ENCODE data around the gene TTC13. TPM values are rescaled to one million over a fixed set of nuclear protein-coding genes. Genes with fewer than 3 reads are reported as not detected.

The TTC13 gene
- total RNA-seq, 1 donor from 2014 or later = 23.0 TPM

DNA sequence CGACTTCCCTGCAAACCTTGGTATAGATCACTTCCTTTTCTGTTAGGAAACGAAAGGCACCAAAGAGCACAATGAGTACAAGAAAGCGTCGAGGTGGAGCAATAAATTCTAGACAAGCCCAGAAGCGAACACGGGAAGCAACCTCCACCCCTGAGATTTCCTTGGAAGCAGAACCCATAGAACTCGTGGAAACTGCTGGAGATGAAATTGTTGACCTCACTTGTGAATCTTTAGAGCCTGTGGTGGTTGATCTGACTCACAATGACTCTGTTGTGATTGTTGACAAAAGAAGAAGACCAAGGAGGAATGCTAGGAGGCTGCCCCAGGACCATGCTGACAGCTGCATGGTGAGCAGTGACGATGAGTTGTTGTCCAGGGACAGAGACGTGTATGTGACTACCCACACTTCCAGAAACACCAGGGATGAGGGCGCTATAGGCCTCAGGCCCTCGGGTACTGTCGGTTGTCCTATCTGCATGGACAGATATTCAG is 42.9 kb upstream of the TTC13 start:
- Histone ChIP-seq H3K27me3 (peaks cover under 1% of the 10 kb centered on the region), H3K9ac (no peak overlapping the region), H3K4me3 (no peak overlapping the region), H3K4me1 (no peaks in the 10 kb centered on the region), H3K79me2 (ENCODE audit: low read depth) (no peaks in the 10 kb centered on the region), H3K27ac (no peak overlapping the region), H2AFZ (replicated peaks) (no peak overlapping the region), H3K9me3 (ENCODE audit: low read depth) (no peaks in the 10 kb centered on the region), H3K36me3 (no peaks in the 10 kb centered on the region), H3F3A (ENCODE audit: low read depth) (no peaks in the 10 kb centered on the region), H4K20me1 (ENCODE audit: low read depth) (no peaks in the 10 kb centered on the region), H3K4me2 (no peak overlapping the region)
- Mint-ChIP-seq H3K36me3 (peaks cover 11% of the 10 kb centered on the region), H3K9me3 (no peaks in the 10 kb centered on the region), H3K27ac (no peak overlapping the region), H3K4me3 (no peak overlapping the region), H3K27me3 (ENCODE audit: insufficient read depth, low read depth) (peaks cover 4% of the 10 kb centered on the region), H3K4me1 (peaks cover 6% of the 10 kb centered on the region)
- TF ChIP-seq, protein P1, sequence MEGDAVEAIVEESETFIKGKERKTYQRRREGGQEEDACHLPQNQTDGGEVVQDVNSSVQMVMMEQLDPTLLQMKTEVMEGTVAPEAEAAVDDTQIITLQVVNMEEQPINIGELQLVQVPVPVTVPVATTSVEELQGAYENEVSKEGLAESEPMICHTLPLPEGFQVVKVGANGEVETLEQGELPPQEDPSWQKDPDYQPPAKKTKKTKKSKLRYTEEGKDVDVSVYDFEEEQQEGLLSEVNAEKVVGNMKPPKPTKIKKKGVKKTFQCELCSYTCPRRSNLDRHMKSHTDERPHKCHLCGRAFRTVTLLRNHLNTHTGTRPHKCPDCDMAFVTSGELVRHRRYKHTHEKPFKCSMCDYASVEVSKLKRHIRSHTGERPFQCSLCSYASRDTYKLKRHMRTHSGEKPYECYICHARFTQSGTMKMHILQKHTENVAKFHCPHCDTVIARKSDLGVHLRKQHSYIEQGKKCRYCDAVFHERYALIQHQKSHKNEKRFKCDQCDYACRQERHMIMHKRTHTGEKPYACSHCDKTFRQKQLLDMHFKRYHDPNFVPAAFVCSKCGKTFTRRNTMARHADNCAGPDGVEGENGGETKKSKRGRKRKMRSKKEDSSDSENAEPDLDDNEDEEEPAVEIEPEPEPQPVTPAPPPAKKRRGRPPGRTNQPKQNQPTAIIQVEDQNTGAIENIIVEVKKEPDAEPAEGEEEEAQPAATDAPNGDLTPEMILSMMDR (IDR thresholded peaks at IDR 0.05) = no peak
- DNase-seq (ENCODE audit: low spot score) = no peak

DNA sequence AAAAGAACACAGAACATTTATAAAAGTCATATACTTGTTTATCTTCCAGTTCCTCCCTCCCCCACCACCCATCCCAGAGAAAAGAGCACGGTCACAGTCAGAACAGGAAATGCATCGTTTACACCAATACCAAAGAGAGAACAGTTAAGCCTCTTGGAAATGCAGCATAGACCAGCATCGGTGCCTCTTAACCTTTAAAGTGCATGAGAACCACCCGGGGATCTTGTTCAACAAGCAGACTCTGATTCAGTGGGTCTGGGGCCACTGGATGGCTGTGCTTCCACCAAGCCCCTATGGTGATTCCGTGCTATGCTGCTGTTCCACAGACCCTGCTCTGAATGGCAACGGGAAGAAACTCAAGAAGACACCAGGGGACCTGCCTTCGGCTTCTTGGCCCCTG is 42.2 kb upstream of the TTC13 start:
- Histone ChIP-seq H3K9me3 (ENCODE audit: low read depth) (no peaks in the 10 kb centered on the region), H3K4me2 (no peak overlapping the region), H3K36me3 (no peaks in the 10 kb centered on the region), H3K4me1 (no peaks in the 10 kb centered on the region), H3K9ac (no peak overlapping the region), H2AFZ (replicated peaks) (no peak overlapping the region), H3F3A (ENCODE audit: low read depth) (no peaks in the 10 kb centered on the region), H3K27ac (no peak overlapping the region), H4K20me1 (ENCODE audit: low read depth) (no peaks in the 10 kb centered on the region), H3K79me2 (ENCODE audit: low read depth) (no peaks in the 10 kb centered on the region), H3K4me3 (no peak overlapping the region), H3K27me3 (no peaks in the 10 kb centered on the region)
- Mint-ChIP-seq H3K36me3 (peaks cover 11% of the 10 kb centered on the region), H3K27ac (no peak overlapping the region), H3K27me3 (ENCODE audit: insufficient read depth, low read depth) (peaks cover 4% of the 10 kb centered on the region), H3K4me3 (no peak overlapping the region), H3K9me3 (no peaks in the 10 kb centered on the region), H3K4me1 (no peaks in the 10 kb centered on the region)
- no peak for DNase-seq (ENCODE audit: low spot score)
- TF ChIP-seq EZH2phosphoT487 (IDR thresholded peaks at IDR 0.05) = no peak
- TF ChIP-seq, protein P1 (IDR thresholded peaks at IDR 0.05) = no peak
- TF ChIP-seq EZH2 (IDR thresholded peaks at IDR 0.05) = no peak

DNA sequence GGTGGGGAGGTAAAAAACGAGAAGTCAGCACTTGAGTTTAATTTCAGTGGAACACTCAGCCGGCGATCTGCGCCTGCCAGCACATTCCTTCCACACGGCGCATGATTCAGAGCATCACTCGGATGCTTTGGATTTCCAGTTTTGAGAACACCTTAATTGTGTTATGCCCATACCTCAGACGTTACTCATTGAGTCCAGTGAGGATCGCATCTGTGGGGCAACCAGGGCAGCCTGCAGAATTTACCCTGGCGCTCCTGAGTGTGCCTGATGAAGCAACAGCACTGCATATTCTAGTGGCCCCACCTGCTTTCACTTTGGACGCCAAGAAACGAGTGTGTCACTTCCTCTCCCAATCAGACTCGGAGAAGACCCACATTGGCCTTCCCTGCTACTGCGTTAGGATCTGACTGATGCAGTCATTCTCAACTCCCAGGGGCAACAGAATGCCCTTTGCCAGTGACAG is 41.5 kb upstream of the TTC13 start:
- no peak overlapping the region for H3K27ac ChIP-seq
- no peaks in the 10 kb centered on the region for H3K27me3 ChIP-seq
- H3K36me3 ChIP-seq = no peaks in the 10 kb centered on the region
- no peak overlapping the region for H3K9ac ChIP-seq
- peaks cover 4% of the 10 kb centered on the region for H3K27me3 Mint-ChIP-seq (ENCODE audit: insufficient read depth, low read depth)
- no peaks in the 10 kb centered on the region for H3K9me3 ChIP-seq (ENCODE audit: low read depth)
- H2AFZ ChIP-seq (replicated peaks) = no peak overlapping the region
- DNase-seq (ENCODE audit: low spot score) = no peak
- H3K27ac Mint-ChIP-seq = no peak overlapping the region
- H3K4me3 ChIP-seq = no peak overlapping the region
- TF ChIP-seq, protein P1 (IDR thresholded peaks at IDR 0.05) = no peak
- TF ChIP-seq EZH2 (IDR thresholded peaks at IDR 0.05) (no peak), EZH2phosphoT487 (IDR thresholded peaks at IDR 0.05) (no peak)
- H3K4me2 ChIP-seq = no peak overlapping the region
- H3K4me3 Mint-ChIP-seq = no peak overlapping the region
- no peaks in the 10 kb centered on the region for H3K4me1 ChIP-seq
- H3K79me2 ChIP-seq (ENCODE audit: low read depth) = no peaks in the 10 kb centered on the region
- H3K4me1 Mint-ChIP-seq = no peaks in the 10 kb centered on the region
- H4K20me1 ChIP-seq (ENCODE audit: low read depth) = no peaks in the 10 kb centered on the region
- peaks cover 11% of the 10 kb centered on the region for H3K36me3 Mint-ChIP-seq
- H3K9me3 Mint-ChIP-seq = no peaks in the 10 kb centered on the region
- no peaks in the 10 kb centered on the region for H3F3A ChIP-seq (ENCODE audit: low read depth)
